Suprapubic skin (tissue), 4 donors: ENCODE results near the gene COX6B2. TPM values are rescaled to one million over a fixed set of nuclear protein-coding genes. Genes with fewer than 3 reads are reported as not detected.

Source experiments
- DNase-seq, 2 donors: peaks; one replicate each; pipeline ENCODE4 v3.0.0-alpha.2; 2019; ENCODE audit warnings: low spot score in 2 of 2
- H3K27ac ChIP-seq: fragments of 200-600 bp; sonication (generic); one replicate; pipeline ENCODE4 v1.5.1; 2019
- H3K27me3 ChIP-seq: fragments of 200-600 bp; sonication (generic); one replicate; pipeline ENCODE4 v1.5.1; 2019
- H3K36me3 ChIP-seq: fragments of 200-600 bp; sonication (generic); one replicate; pipeline ENCODE4 v1.5.1; 2019
- H3K4me1 ChIP-seq: fragments of 200-600 bp; sonication (generic); one replicate; pipeline ENCODE4 v1.5.1; 2019
- H3K4me3 ChIP-seq: fragments of 200-600 bp; sonication (generic); one replicate; pipeline ENCODE4 v1.5.1; 2019; ENCODE audit warnings: mild to moderate bottlenecking
- H3K9me3 ChIP-seq: fragments of 200-600 bp; sonication (generic); one replicate; pipeline ENCODE4 v1.5.1; 2019
- EP300 ChIP-seq: sonication (generic); formaldehyde crosslinking; IDR thresholded peaks from one replicate; pipeline ENCODE4 v1.6.1; 2017; ENCODE audit warnings: antibody characterized with exemption
- POLR2A ChIP-seq, 2 donors: fragments of 450-650 bp; IDR thresholded peaks; one replicate each; pipeline ENCODE4 v1.6.1; 2017; ENCODE audit warnings: antibody characterized with exemption in 2 of 2, mild to moderate bottlenecking in 2 of 2, moderate library complexity in 2 of 2
- POLR2AphosphoS5 ChIP-seq, 3 donors: sonication (generic); formaldehyde crosslinking; IDR thresholded peaks; one replicate each; pipeline ENCODE4 v1.6.1; 2017; ENCODE audit warnings: antibody characterized with exemption in 3 of 3
- WGBS: methylation state at CpG from one replicate; pipeline ENCODE4 v1.1.5; 2018; 5-methylcytosine and 5-hydroxymethylcytosine counted together
- total RNA-seq, 4 donors: library from RNA; depleted of rRNA; stranded (reverse); fragments of >200 nt; gene quantifications; one replicate each; pipeline ENCODE4 v1.1.0, GENCODE V29; 2016
- TF ChIP-seq, protein P1 (sequence below), 2 donors: fragments of 200-600 bp in 1 of 2; fragments of 450-650 bp in 1 of 2; sonication (generic) in 1 of 2; IDR thresholded peaks; one replicate each; pipeline ENCODE4 v1.5.1; 2016 to 2019; ENCODE audit warnings: antibody characterized with exemption in 2 of 2, mild to moderate bottlenecking in 1 of 2, moderate library complexity in 1 of 2

COX6B2 gene
- total RNA-seq, 4 donors from 2014 or later, result 0.47 to 1.9 (median 1.3) TPM

DNA sequence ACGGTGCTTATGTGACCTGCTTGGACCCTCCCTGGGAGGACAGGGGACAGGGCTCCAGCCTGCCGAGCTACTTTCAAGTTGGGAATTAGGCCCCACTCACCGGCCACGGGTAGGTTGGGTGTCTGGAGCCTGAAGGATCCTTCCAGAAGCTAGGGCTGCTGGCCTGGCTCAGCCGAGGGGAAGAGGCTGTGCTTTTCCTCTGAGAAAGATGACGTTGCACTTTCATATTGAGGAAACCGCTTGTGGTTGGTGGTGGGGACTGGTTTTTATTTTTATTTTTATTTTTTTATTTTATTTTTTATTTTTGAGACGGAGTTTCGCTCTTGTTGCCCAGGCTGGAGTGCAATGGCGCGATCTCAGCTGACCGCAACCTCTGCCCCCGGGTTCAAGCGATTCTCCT is 29.3 kb downstream of the COX6B2 start, which contains the start of gene TMEM150B:
Gene TMEM150B, minus strand, starts transcription at position 170 of the 400 bp plus-strand sequence. CDS start 4,305 bp downstream, outside the sequence.
- no peaks in the 10 kb centered on the region for H3K36me3 ChIP-seq
- no peak for DNase-seq
- H3K4me1 ChIP-seq, result no peaks in the 10 kb centered on the region
- WGBS, result 80% methylated on average over 14 of the region's 14 CpGs
- TF ChIP-seq POLR2AphosphoS5 (IDR thresholded peaks at IDR 0.05) (no peak), POLR2A (IDR thresholded peaks at IDR 0.05) (no peak), EP300 (no peak)
- TF ChIP-seq, protein P1, sequence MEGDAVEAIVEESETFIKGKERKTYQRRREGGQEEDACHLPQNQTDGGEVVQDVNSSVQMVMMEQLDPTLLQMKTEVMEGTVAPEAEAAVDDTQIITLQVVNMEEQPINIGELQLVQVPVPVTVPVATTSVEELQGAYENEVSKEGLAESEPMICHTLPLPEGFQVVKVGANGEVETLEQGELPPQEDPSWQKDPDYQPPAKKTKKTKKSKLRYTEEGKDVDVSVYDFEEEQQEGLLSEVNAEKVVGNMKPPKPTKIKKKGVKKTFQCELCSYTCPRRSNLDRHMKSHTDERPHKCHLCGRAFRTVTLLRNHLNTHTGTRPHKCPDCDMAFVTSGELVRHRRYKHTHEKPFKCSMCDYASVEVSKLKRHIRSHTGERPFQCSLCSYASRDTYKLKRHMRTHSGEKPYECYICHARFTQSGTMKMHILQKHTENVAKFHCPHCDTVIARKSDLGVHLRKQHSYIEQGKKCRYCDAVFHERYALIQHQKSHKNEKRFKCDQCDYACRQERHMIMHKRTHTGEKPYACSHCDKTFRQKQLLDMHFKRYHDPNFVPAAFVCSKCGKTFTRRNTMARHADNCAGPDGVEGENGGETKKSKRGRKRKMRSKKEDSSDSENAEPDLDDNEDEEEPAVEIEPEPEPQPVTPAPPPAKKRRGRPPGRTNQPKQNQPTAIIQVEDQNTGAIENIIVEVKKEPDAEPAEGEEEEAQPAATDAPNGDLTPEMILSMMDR (IDR thresholded peaks at IDR 0.05), result no peak
- no peak within 1 kb of the TSS for H3K4me3 ChIP-seq
- H3K27ac ChIP-seq, result no peak within 1 kb of the TSS
- H3K27me3 ChIP-seq, result peaks cover 9% of the 10 kb centered on the region
- no peaks in the 10 kb centered on the region for H3K9me3 ChIP-seq

DNA sequence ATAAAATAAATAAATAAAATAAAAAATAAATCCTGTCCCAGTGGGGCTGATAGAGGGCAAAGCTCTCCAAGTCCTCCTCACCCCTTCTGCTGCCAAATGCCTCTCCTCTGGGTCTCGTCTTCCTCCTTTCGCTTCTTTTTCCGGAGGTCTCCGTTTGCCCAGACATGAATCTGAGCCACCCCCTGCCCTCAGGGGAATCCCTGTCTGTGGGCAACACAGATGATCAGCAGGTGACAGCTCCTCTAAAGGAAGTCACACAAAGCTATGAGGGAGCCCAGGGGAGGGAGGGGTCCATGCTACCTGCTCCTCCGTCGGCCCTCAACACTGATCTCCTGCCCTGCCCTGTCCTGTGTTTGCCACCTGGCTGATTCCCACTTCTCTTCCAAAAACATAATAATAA is 29.9 kb downstream of the COX6B2 start:
- 67% methylated on average over 6 of the region's 6 CpGs for WGBS
- Histone ChIP-seq H3K27ac (no peak overlapping the region), H3K9me3 (no peaks in the 10 kb centered on the region), H3K4me3 (no peak overlapping the region), H3K27me3 (peaks cover 14% of the 10 kb centered on the region), H3K4me1 (no peaks in the 10 kb centered on the region), H3K36me3 (no peaks in the 10 kb centered on the region)
- DNase-seq, result no peak
- TF ChIP-seq EP300, result no peak
- TF ChIP-seq POLR2A (IDR thresholded peaks at IDR 0.05), result no peak
- TF ChIP-seq, protein P1 (IDR thresholded peaks at IDR 0.05), result no peak
- no peak for TF ChIP-seq POLR2AphosphoS5 (IDR thresholded peaks at IDR 0.05)

DNA sequence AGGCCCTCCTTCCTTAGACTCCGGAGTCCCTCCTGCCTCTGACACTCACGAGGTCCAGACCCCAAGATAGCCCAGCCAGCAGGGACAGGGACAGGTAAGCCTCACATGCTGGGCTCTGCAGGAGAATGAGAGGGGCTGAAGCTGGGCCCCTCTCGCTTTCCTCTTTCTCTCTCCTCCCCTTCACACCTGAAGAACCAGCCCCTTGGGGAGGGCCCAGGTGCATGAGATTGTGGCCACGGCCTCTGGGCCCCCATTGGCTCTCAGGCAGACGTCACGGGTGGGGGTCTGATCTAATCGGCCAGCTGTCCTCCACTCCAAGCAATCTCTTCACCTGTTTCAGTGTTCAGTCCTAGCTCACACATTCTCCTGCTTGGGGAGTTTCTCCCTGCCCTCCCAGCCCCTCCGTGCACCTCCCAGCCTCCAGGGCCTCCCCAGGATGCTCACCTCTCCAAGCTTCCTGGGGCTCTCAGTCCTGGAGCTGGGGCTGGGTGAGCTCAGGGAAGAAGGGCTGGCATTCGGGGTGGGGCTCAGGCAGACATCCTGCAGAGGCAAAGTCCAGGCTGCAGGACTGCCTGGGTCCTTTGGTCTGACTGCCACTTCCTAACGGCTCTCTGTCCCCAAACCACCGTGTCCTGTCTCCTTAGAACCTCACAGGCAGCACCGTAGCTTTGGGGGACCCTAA is 32.2 kb downstream of the COX6B2 start:
- no peak overlapping the region for H3K4me3 ChIP-seq
- no peak for DNase-seq
- TF ChIP-seq EP300 (no peak), POLR2AphosphoS5 (IDR thresholded peaks at IDR 0.05) (no peak), POLR2A (IDR thresholded peaks at IDR 0.05) (no peak)
- TF ChIP-seq, protein P1 (IDR thresholded peaks at IDR 0.05), result no peak
- WGBS, result 58% methylated on average over 11 of the region's 12 CpGs
- no peak overlapping the region for H3K27ac ChIP-seq
- H3K9me3 ChIP-seq, result no peaks in the 10 kb centered on the region
- no peaks in the 10 kb centered on the region for H3K36me3 ChIP-seq
- no peaks in the 10 kb centered on the region for H3K4me1 ChIP-seq
- peaks cover 16% of the 10 kb centered on the region for H3K27me3 ChIP-seq

DNA sequence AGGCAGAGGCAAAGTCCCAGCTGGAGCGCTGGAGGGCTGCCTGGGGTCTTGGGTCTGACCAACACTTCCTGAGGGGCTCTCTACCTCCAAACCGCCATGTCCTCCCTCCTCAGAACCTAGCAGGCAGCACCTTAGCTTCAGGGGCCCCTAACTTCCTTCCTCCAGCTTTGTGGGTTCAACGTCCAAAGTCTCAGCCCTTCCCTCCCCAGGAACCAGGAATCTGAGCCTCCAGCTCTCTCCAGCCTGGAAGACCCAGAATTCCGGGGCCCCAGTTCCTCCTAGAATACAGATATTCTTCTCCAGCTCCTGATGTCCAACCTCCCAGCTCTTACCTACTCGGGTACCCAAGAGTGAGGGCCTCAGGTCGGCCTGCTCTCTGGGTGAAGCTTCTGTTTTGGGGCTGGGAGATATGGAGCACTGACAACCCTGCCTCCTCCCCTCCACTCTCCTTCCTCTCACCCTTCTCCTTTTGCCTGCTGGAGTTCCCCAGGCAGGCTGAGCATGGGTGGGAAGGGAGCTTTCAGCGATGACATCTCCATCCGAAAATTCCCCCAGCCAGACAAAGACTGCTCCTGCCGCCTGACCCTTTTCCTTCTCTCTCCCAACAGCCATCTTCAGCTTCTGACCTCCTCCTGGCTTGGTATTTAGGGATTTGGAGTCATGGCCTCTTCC is 32.9 kb downstream of the COX6B2 start:
- Histone ChIP-seq H3K4me3 (no peak overlapping the region), H3K36me3 (no peaks in the 10 kb centered on the region), H3K4me1 (no peaks in the 10 kb centered on the region), H3K27me3 (peaks cover 16% of the 10 kb centered on the region), H3K27ac (no peak overlapping the region), H3K9me3 (no peaks in the 10 kb centered on the region)
- 73% methylated on average over 9 of the region's 9 CpGs for WGBS
- DNase-seq, result no peak
- TF ChIP-seq EP300 (no peak), POLR2A (IDR thresholded peaks at IDR 0.05) (no peak)

DNA sequence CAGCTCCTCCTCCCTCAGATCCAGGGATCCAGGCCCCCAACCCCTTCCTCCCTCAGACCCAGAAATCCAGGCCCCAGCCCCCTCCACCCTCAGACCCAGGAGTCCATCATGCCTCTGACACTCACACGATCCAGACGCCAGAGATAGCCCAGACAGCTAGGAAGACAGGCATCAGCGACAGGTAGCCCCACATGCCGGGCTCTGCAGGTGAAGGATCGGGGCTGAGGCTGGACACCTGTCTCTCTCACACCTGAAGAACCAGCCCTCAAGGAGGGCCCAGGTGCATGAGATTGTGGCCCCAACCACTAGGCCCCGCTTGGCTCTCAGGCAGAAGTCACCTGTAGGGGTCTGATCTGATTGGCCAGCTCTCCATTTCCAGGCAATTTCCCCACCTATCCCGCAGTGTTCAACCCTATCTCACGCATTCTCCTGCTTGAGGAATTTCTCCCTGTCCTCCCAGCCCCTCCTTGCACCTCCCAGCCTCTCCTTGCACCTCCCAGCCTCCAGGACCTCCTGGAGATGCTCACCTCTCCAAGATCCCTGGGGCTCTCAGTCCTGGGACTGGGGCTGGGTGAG is 33.6 kb downstream of the COX6B2 start:
- TF ChIP-seq POLR2A (IDR thresholded peaks at IDR 0.05) (no peak), POLR2AphosphoS5 (IDR thresholded peaks at IDR 0.05) (no peak), EP300 (no peak)
- TF ChIP-seq, protein P1 (IDR thresholded peaks at IDR 0.05), result no peak
- Histone ChIP-seq H3K9me3 (no peaks in the 10 kb centered on the region), H3K27ac (no peak overlapping the region), H3K36me3 (no peaks in the 10 kb centered on the region), H3K27me3 (peaks cover 16% of the 10 kb centered on the region), H3K4me1 (no peaks in the 10 kb centered on the region), H3K4me3 (no peak overlapping the region)
- DNase-seq, result no peak
- 84% methylated on average over 8 of the region's 8 CpGs for WGBS
